ENCODE measurements around the gene C14orf132.

C14orf132 gene

GRCh38 chr14:96120392-96120791 is 81.2 kb downstream of the C14orf132 start:
- no peak for DNase-seq (ENCODE audit: low spot score)

DNA sequence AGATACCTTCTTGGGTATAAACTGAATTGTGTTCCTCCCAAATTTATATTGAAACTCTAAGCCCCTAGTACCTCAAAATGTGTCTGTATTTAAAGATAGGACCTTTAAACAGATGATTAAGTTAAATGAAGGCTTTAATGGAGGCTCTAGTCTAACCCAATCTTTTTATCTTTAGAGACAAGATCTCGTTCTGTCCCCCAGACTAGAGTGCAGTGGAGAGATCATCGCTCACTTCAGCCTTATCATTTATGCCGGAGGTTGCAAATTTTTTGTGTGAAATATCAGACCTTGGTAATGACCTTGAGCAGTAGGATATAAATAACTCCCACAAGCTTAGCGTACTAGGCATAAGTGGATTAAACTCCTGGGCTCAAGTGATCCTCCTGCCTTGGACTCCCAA is 81.8 kb downstream of the C14orf132 start:
- DNase-seq (ENCODE audit: low spot score): no peak

DNA sequence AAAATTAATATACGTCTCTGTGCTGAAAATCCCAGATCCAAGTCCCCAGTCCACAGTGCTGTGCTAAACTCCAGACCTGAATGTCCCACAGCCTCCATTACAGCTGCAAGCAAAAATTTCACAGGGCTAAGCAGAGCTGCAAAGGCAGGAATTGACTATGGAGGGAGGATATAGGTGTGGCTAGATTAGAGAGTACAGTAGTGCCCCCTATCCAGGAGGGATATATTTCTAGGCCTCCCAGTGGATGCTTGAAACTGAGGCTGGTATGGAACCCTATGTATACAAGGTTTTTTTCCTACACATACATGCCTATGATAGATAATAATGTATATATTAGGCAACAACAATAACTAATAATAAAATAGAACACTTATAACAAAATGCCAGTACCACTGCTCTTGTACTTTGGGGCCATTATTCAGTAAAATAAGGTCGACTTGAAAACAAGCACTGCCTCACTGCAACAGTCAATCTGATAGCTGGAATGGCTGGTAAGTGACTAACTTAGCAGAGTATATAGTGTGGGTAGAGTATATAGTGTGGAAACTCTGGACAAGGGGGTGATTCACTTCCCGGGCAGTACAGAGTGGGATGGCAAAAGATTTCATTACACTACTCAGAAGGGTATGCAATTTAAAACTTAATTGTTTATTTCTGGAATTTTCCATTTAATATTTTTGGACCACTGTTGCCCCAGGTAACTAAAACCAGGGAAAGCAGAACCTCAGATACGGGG is 82.7 kb downstream of the C14orf132 start:
- DNase-seq (ENCODE audit: low spot score): no peak

GRCh38 chr14:96122496-96122895 is 83.3 kb downstream of the C14orf132 start:
- DNase-seq (ENCODE audit: low spot score): no peak

- no peak for DNase-seq (ENCODE audit: low spot score)
Observed at GRCh38 chr14:96125536-96125935, 86.4 kb downstream of the C14orf132 start.

GRCh38 chr14:96126339-96126782 is 87.2 kb downstream of the C14orf132 start:
- no peak for DNase-seq (ENCODE audit: low spot score)

DNA sequence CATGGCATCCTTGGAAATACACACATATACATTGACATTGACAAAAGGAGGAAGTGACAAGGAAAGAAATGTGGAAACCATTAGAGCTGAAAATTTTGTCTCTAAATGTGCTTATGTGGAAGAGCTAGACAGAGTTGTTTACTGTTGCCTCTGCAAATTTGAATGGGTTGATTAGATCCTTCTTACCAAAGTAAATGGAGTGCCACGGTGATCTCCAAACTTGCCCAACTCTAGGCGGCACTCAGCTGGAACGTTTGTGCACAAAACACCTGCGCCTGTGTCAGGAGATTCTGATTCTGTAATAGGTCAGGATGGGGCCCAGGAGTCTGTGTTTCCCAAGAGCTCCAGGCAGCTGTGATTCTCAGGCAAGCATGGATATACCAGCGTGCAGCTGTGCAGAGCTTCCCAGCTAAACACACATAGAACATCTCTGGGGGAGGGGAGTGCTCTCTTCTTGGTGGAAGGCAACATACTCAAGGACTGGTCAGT is 87.7 kb downstream of the C14orf132 start:
- DNase-seq (ENCODE audit: low spot score): no peak

- DNase-seq (ENCODE audit: low spot score): no peak
Observed at GRCh38 chr14:96129128-96129736, 90.1 kb downstream of the C14orf132 start.

DNA sequence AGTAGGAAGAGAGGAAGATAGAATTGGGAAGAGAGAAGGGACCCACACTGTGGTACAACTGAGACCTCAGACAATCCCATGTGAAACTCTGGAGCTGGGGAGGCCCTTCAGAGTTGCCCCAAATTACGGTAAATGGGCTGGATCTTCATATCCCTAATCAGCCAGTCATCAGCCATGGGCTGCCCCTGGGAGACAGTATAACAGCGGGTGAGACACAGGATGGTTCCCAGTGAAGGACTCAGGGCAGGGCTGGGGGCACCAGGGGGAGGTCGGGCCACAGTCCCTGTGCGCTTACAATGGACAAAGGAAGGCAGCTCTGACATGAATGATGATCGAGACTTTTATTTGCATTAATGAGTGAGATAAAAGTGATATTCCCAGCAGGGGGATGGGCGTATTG is 91.2 kb downstream of the C14orf132 start:
- DNase-seq (ENCODE audit: low spot score): no peak

GRCh38 chr14:96130854-96131253 is 91.7 kb downstream of the C14orf132 start:
- no peak for DNase-seq (ENCODE audit: low spot score)

DNA sequence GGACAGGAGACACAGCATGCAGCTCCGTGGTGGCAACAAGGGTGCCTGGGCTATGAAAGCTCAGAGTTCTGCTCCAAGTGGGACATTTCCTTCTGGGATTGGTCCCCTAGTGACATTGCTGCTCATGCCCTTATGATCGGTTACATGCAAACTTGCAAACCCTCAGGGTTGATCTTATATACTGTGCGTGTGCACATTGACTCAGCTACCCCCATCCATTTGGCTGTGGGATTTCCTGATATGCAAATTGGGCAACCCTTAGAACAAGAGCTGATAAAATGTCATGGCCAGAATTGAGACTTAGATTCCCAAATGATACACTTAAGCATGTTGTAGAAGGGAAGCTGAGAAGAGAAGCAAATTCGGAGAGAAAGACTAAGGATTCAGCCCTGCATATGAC is 92.7 kb downstream of the C14orf132 start:
- no peak for DNase-seq (ENCODE audit: low spot score)

DNA sequence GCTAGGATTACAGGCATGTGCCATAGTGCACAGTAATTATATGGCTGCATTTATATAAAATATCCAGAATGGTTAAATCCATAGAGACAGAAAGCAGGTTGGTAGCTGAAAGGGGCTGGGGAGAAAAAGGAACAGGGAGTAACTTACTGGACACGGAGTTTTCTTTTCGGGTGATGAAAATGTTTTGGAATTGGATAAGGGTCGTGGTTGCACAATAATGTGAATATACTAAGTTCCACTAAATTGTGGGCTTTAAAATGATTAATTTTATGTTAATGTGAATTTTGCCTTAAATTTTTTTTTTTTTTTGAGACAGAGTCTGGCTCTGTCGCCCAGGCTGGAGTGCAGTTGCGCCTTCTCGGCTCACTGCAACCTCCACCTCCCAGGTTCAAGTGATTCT is 95.3 kb downstream of the C14orf132 start:
- DNase-seq (ENCODE audit: low spot score): no peak

DNA sequence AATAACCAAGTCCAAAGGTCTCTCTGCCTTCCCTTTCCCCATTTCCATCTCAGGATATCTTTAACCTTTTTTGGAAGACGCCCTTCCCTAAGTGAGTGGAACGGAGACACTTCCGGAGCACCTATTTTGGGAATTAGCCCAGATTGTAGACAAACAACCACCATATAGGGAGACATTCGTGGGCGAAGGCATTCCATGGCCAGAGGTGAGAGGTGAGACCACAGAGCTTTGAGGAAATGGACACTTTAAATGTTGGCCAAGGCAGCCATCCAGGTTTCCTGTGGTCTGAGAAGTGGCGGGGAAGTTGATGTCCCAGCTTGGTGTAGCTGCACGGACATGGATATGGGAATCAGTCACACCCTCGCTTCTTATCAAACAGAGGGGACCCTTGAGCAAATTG is 96.1 kb downstream of the C14orf132 start:
- no peak for DNase-seq (ENCODE audit: low spot score)

DNA sequence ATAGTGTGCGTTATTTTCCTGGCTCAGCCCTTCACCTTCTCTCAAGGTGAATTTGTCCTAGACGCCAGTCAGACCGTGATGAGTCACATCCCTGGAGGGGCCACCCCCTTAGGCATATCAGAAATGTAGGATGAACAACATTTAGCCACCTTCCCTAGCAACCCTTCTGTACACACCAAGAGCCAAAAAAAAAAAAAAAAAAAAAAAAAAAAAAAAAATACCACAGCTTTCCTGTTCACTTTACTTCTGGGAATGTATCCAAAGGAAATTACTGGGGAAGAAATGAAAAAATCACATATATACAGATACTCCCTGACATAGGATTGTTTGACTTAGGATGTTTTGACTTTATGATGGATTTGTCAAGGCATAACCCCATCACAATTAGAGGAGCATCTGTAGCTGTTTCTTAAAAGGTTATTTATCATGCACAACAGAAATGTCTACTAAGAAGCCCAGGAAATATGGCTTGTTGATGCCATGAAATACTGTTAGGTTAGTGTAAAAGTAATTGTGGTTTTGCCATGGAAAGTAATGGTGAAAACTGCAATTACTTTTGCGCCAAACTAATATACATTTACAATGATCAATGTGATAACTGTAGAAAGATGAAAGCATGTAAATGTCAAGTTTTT is 97.3 kb downstream of the C14orf132 start:
- DNase-seq (ENCODE audit: low spot score): no peak

DNA sequence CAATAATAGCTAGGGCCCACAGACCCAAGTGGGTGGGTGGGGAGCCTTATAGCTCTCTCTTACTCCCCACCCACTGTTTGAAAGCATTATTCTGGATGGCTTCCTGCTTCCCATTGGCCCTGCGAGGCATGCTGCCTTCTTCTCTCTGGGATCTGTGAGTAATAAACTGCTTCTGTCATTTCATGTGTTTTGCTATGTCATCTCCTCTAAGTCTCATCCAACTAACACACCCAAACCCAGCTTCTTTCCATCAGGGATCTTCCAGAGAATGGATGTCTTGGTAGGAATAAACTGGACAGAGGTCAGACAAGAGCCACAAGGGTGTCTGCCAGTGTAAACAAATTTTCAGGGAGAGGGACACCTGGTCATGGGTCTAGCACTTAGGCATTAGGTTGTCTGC is 99.1 kb downstream of the C14orf132 start:
- no peak for DNase-seq (ENCODE audit: low spot score)

DNA sequence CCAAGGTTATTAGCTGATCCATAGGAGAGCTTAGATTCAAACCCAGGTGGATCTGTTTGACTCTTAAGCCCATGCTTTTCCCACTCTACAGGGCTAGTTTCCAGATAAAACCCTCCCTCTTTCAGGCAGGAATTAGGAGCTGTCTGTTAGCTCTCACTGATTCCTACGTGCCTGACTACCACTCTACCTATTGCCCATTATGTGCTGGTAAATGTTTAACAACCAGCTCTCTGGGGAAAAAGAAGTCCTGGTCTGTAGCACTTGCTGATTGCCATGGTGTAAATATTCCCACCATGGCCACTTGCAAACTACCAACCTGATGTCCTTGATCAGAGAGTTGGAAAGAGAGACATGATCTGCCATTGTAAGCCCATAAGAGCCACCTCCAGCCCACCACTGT is 100.0 kb downstream of the C14orf132 start:
- no peak for DNase-seq (ENCODE audit: low spot score)

GRCh38 chr14:96139879-96140278 is 100.7 kb downstream of the C14orf132 start:
- DNase-seq (ENCODE audit: low spot score): no peak

DNA sequence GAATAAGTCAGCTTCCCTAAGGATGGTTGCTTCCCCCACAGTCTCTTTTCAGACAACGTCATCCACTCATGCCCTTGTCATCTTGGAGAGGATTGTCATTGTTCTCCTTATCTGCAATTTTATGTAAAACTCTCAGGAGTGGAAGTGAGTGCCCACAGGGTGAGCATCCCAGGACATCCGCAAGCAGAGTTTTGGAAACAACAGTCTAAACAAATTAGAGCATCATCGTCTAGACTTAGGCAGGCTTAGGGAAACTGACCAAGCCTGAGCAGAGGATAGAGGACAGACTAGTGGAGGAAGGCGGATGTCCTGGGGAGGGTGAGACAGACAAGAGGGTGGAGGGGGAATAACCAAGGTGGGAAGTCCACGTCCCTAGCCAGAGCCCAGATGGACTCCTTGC is 101.8 kb downstream of the C14orf132 start:
- no peak for DNase-seq (ENCODE audit: low spot score)
